RWPE1 (cell line): ENCODE results near the gene CALN1.

Experiments
- CTCF ChIA-PET: fragments of 350-600 bp; sonication (Branson Sonifier 250); formaldehyde crosslinking; extraction: SDS; loops from one replicate; lab custom pipeline; 2021; lab: Yijun Ruan, JAX
- POLR2A ChIA-PET: fragments of 400-600 bp; formaldehyde crosslinking; extraction: SDS; loops from one replicate; lab custom pipeline; 2020; ENCODE audit warnings: antibody characterized with exemption; ENCODE audit not compliant: low non-redundant PET; lab: Yijun Ruan, JAX
- DNase-seq: peaks from one replicate; pipeline ENCODE4 v3.0.0; 2012; ENCODE audit warnings: low spot score
- H3K27ac ChIP-seq: fragments of 450-650 bp; 2 replicates; pipeline ENCODE4 v1.5.1; 2017
- CTCF ChIP-seq: fragments of 450-650 bp; conservative IDR thresholded peaks from 2 replicates; pipeline ENCODE4 v1.5.1; 2017; ENCODE audit warnings: low read depth, mild to moderate bottlenecking

CALN1 gene

GRCh38 chr7:71984348-71984747 is 427.8 kb downstream of the CALN1 start:
- POLR2A ChIA-PET: no interaction called here
- no peak for DNase-seq
- H3K27ac ChIP-seq: no peak overlapping the region
- CTCF ChIA-PET: no interaction called here
- no peak for TF ChIP-seq CTCF

DNA sequence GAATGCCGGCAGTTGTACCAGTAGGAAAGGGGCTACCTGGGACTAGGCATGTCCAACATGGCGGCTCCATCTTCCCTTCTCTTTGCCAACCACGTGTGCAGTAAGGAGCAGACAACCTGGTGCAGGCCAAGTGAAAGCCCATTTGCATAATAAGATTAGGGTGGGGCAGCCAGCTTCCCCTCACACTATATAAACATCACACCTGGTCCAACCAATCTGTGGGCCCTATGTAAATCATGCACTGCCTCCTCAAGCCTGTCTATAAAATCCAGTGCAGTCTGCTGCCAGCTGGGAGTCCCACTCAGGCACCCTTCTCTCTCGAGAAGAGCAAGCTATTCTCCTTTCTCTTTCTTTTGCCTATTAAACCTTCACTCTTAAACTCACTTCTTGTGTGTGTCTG is 429.3 kb downstream of the CALN1 start:
- H3K27ac ChIP-seq: no peak overlapping the region
- DNase-seq: no peak
- no peak for TF ChIP-seq CTCF
- POLR2A ChIA-PET: no interaction called here
- CTCF ChIA-PET: no interaction called here

DNA sequence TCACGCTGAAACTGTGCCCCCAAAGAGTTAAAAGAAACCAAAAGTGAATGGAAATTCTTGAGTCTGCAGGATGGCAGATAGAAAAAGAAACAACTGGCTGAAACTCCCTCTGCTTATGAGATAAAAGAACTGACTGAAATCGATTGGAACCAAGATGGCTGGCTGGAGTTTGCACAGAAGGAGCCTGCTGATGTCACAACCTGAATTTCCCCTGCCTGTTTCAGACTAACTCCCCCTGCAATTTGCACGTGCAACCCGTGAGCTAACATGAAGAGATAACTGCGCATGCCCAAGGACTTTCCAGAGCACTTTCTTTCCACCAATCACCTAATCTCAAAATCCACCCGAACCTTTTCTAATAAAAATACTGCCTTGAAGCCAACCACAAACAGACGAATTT is 435.5 kb downstream of the CALN1 start:
- CTCF ChIA-PET: no interaction called here
- H3K27ac ChIP-seq: no peak overlapping the region
- no peak for TF ChIP-seq CTCF
- POLR2A ChIA-PET: no interaction called here
- DNase-seq: no peak

GRCh38 chr7:71974611-71975010 is 437.5 kb downstream of the CALN1 start:
- DNase-seq: no peak
- CTCF ChIA-PET: no interaction called here
- H3K27ac ChIP-seq: no peak overlapping the region
- POLR2A ChIA-PET: no interaction called here
- no peak for TF ChIP-seq CTCF

DNA sequence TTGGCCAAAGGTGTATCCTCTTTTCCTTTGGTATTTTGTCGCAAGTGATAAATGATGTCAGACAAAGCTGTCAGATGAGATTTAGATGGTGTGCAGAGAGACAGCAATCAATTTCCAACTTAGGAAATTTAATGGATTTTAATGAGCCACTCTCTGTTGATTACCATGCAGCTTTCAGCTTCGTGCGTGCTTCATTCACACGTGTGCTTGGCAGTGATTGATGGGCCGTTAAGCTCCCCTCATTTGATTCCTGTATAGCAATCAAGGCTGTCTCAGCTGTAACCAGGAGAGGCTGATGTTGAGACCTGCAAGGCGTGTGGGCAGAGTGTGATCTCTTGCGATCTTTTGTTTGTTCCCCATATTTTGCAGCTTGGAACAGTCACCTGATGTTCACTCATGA is 439.6 kb downstream of the CALN1 start:
- TF ChIP-seq CTCF: no peak
- DNase-seq: no peak
- H3K27ac ChIP-seq: no peak overlapping the region
- POLR2A ChIA-PET: no interaction called here
- CTCF ChIA-PET: no interaction called here

DNA sequence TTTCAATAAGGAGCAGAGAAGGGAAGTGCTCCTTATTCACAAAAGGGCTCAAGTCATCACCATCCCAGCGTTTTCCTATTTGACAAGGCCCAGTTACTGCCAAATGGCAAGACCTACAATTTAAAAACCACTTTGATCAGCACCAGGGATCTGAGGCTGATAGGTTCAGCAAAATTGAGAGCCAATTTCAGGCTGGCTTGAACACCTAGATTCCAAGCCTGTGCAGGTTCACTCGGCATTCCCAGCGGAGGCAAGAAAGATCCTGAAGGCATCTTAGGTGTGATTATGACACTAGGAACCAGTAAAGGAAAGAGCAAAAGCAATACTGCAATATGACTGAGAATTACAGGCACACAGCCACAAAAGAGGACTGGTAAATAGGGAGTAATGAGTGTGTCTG is 441.4 kb downstream of the CALN1 start:
- POLR2A ChIA-PET: no interaction called here
- no peak for TF ChIP-seq CTCF
- CTCF ChIA-PET: no interaction called here
- no peak overlapping the region for H3K27ac ChIP-seq
- DNase-seq: no peak

GRCh38 chr7:71962636-71963035 is 449.5 kb downstream of the CALN1 start:
- POLR2A ChIA-PET: no interaction called here
- CTCF ChIA-PET: interaction anchor here (0.7 kb wide), 1 partner anchor 520 kb away, joined by 4 read pairs; no protein-coding TSS in a partner anchor

More at GRCh38 chr7:71962636-71963035, 449.5 kb downstream of the CALN1 start:
- no peak for TF ChIP-seq CTCF
- no peak for DNase-seq
- no peak overlapping the region for H3K27ac ChIP-seq
